Measurements from ENCODE around the gene TAS2R1.

TAS2R1 gene, protein sequence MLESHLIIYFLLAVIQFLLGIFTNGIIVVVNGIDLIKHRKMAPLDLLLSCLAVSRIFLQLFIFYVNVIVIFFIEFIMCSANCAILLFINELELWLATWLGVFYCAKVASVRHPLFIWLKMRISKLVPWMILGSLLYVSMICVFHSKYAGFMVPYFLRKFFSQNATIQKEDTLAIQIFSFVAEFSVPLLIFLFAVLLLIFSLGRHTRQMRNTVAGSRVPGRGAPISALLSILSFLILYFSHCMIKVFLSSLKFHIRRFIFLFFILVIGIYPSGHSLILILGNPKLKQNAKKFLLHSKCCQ

DNA sequence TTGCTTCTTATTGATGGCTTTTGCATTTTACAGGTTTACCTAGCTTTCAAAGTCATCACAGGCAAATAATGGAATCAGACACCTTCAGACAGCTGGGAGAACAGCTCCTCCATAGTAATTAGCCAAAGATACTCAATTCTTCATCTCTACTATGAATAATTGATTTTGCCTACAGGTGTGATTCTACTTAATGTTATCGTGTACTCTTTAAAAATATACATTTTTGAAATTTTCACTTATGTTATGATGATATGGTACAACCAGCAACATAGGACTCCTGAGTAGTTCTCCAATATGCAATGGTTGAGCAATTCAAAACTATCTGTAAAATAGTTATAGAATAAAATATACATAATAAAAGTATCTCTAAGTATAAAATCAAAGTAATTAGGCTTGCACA lies at the start of gene TAS2R1:
TSS of gene TAS2R1 (minus strand) at position 101 of the 400 bp plus-strand sequence. CDS start 319 bp downstream, outside the sequence.
- no peak for DNase-seq

DNA sequence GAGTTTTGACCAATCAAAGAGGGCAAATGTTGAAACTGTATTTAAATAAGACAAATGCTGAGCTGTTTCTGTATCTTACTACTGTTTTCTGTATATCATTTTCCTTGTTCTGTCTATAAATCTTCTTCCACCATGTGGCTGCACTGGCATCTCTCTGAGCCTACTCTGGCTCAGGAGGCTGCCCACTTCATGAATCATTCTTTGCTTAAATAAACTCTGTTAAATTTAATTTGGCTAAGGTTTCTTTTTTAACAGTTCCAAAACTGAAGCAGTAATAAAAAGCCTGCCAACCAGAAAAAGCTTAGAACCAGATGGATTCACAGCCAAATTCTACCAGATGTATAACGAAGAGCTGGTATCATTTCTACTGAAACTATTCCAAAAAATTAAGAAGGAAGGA lies 40.2 kb upstream of the TAS2R1 start:
- DNase-seq: no peak

DNA sequence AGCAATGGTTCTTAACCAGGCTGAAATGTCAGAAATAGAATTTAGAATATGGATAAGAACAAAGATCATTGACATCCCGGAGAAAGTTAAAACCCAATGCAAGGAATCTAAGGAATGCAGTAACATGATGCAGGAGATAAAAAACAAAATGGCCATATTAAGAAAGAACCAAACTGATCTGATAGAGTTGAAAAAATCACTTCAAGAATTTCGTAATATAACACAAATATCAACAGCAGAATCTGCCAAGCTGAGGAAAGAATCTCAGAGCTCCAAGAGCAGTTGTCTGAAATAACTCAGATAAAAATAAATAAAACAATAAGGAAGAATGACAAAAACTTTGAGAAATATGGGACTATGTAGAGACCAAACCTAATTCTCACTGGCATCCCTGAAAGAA lies 37.8 kb upstream of the TAS2R1 start:
- no peak for DNase-seq

GRCh38 chr5:9663891-9664290 lies 33.7 kb upstream of the TAS2R1 start:
- no peak for DNase-seq

DNA sequence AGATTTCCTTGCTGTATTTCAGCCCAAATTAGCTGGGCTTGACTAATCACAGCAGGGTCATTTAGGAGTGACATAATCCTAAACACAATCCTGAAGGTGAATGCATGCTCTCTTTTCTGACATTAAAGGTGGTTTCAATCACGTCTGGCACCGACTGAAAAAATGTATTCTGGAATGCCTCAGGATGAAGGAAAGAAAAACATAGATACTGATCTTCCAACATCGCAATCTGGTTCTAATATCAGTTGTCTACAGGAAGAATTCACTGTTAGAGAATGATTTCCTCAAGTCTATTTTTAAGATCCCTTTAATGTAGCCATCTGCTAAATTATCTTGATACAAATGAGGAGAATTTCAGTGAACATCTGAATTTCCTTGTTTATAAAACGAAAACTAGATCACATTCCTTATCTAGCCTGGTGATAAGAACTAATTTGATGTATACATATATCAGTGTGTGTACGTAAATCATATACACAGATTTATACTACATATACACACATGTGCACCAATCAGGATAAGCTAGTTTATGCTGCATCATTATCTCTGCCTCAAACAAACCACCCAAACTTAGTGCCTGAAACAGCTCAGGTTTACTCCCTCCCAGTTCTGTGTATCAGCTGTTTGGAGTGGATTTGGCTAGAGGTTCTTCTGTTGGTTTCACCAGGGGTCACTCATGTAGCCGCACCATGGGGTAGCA lies 31.3 kb upstream of the TAS2R1 start:
- no peak for DNase-seq

- DNase-seq: no peak
Measured at GRCh38 chr5:9658706-9659105, 28.6 kb upstream of the TAS2R1 start.

DNA sequence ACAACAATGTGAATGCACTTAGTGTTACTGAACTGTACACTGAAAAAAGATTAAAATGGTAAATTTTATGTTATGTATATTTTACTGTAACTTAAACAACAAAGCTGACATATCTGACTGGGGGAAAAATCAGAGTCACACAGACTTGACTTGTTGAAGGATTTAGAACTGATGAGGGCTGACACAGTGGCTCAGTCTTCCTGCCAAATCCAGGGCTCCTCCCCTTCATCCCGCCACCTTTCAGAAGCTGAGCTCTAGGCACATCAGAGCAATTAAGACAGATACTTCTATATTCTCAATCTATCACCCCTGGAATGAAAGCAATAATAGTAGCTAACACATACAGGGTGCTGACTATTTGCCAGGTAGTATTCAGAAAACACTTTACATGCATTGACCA lies 27.7 kb upstream of the TAS2R1 start:
- no peak for DNase-seq

DNA sequence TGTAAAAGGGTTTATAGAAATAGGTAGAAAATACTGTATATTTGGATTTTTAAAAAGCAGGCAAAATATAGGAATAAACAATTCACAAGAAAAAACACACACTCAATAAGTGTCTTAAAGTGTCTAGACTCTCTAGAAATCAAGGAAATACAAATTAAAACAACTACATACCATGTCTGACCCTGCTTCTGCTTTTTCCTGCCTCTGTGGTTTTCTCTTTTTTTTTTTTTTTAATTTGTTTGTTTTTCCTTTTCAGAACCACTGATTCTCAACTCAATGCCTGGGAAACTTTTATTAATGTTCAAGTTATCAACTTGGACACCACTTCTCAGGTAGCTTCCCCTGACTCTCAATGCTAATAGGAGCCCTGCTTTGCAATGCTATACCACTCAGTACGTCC lies 25.5 kb upstream of the TAS2R1 start:
- DNase-seq: no peak

- DNase-seq: no peak
Measured at GRCh38 chr5:9654886-9655285, 24.7 kb upstream of the TAS2R1 start.

GRCh38 chr5:9653811-9654210 lies 23.7 kb upstream of the TAS2R1 start:
- DNase-seq: no peak

- no peak for DNase-seq
Measured at GRCh38 chr5:9653061-9653460, 22.9 kb upstream of the TAS2R1 start.

DNA sequence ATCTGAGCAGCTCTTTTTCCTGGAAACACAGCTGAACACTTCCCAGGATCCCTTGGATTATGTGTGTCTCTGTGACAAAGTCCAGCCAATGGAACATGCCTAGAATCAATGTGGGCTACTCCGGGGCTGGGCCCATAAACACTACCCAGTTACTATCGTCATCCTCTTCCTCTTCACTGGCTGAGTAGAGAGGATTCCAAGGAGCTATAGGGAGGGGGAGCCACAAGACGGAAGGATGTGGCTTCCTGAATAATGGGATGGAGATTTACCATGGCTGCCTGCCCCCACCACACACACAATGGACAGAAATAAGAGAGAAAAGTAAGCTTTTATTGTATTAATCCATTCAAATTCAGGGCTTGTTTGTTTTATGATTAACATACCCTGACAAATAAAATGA lies 22.1 kb upstream of the TAS2R1 start:
- DNase-seq: no peak

DNA sequence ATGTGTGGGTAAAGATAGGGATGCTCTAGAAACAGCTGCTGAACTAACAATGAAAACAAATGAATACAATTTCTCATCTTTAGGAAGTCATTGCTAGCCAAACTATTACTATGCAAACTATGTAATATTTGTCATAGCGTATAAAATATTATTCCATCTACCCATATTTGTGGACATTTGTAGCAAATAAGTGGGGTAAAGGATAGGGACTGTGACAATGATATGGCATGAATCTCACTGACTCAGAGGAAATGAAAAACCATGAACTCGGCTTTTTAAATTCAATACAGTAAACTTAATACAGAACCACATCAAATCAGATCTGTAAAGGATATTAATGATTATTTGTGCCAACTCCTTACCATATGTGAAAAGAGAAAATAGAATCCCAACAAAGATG lies 16.7 kb upstream of the TAS2R1 start:
- DNase-seq: no peak

DNA sequence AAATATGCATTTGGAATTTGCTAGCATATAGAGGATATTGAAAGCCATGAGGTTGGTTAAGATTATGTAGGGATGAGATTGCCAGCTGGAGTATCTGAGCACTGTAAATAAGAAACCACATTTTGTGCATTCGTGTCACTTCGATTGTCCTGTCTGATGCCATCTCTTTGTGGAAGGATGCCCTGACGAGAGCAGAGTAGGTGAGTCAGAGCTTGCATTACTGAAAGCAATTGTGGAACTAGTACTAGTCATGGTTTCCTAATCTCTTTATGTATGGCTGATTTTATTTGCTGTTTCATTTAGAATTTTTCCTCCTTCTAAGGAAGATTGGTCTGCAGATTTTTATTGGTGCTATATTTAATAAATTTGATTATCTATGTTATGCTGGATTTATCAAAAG lies 14.5 kb upstream of the TAS2R1 start:
- DNase-seq: no peak

GRCh38 chr5:9642621-9643020 lies 12.5 kb upstream of the TAS2R1 start:
- DNase-seq: no peak

GRCh38 chr5:9641806-9642355 lies 11.7 kb upstream of the TAS2R1 start:
- DNase-seq: no peak

GRCh38 chr5:9632495-9632894 lies 2.3 kb upstream of the TAS2R1 start:
- no peak for DNase-seq

DNA sequence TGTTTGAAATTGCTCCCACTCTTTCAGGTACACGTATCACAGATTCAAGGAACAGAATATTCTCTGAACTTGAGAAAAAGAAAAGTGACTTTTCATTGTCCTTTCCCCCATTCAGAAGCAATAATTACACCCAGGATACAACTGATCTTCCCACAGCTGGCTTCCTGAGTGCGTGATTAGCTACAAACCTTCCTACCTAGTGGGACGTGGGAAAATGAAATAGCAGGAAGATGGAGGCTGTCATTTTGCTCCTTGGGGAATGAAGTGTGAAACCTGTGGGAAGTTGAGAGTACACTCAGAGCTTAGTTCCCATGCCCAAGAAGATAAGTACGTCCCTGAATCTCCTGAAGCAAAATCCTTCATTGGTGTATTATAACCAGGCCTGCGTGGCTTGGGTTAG lies 2.6 kb downstream of the TAS2R1 start:
- DNase-seq: no peak

- DNase-seq: no peak
Measured at GRCh38 chr5:9626955-9627354, 3.2 kb downstream of the TAS2R1 start.

GRCh38 chr5:9625731-9626130 lies 4.4 kb downstream of the TAS2R1 start:
- no peak for DNase-seq

GRCh38 chr5:9625286-9625685 lies 4.9 kb downstream of the TAS2R1 start:
- no peak for DNase-seq

GRCh38 chr5:9624196-9624947 lies 5.8 kb downstream of the TAS2R1 start:
- no peak for DNase-seq

DNA sequence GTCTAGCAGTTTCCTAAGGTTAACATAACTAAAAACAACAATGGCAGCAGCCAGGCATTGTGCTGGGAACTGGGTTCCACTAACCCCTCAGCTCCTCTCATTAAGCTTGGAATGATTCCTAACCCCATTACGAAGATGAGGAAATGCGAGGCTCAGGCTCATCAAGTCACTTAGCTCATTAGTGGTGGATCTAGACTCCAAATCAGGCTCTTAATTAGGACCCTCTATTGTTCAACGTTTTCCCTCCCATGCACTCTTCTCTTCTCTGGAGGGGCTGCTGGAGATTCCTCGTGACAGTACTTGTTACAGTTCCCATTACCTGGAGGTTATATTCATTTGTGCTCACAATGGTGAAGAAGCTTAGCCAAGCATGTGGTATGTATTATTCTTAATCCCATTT lies 6.5 kb downstream of the TAS2R1 start:
- no peak for DNase-seq

DNA sequence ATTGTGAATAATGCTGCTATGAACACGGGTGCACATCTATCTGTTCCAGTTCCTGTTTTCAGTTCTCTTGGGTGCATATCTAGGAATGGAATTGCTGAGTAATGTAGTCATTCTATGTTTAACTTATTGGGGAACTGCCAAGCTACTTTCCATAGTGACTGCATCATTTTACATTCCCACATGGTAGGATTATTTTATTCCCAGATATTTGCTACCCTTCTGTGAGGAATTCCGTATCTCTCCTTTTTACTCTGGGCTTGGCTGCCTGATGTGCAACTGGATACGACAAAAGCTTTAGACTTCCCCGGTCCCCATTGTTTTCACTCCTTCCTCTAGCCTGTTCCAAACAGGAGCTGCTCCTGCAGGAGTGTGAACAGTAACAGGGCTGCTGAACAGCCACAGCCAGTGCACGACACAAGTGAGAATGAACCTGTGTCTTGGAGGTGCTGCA lies 7.2 kb downstream of the TAS2R1 start:
- no peak for DNase-seq
